ENCODE results near the gene THBS4.

Gene THBS4

GRCh38 chr5:80067531-80068245, 32.5 kb downstream of the THBS4 start:
- Histone ChIP-seq H3K27ac (ENCODE audit: low read depth, low read length) (no peak overlapping the region), H3K4me1 (ENCODE audit: control insufficient read depth, insufficient read depth, low read length) (peaks cover 16% of the 10 kb centered on the region), H3K9me3 (ENCODE audit: control insufficient read depth, insufficient read depth, low read depth, low read length) (no peaks in the 10 kb centered on the region), H3K4me3 (ENCODE audit: low read depth, low read length) (no peak overlapping the region), H3K9ac (ENCODE audit: low read length) (no peak overlapping the region), H3K36me3 (ENCODE audit: control insufficient read depth, insufficient read depth, low read length) (no peaks in the 10 kb centered on the region), H3K27me3 (ENCODE audit: control insufficient read depth, insufficient read depth, low read length) (no peaks in the 10 kb centered on the region)

- H3K27me3 ChIP-seq (ENCODE audit: control insufficient read depth, insufficient read depth, low read length), result no peaks in the 10 kb centered on the region
- H3K4me3 ChIP-seq (ENCODE audit: low read depth, low read length), result no peak overlapping the region
- H3K4me1 ChIP-seq (ENCODE audit: control insufficient read depth, insufficient read depth, low read length), result peaks cover 16% of the 10 kb centered on the region
- no peak overlapping the region for H3K9ac ChIP-seq (ENCODE audit: low read length)
- no peaks in the 10 kb centered on the region for H3K36me3 ChIP-seq (ENCODE audit: control insufficient read depth, insufficient read depth, low read length)
- no peaks in the 10 kb centered on the region for H3K9me3 ChIP-seq (ENCODE audit: control insufficient read depth, insufficient read depth, low read depth, low read length)
- H3K27ac ChIP-seq (ENCODE audit: low read depth, low read length), result no peak overlapping the region
Measured at GRCh38 chr5:80068246-80068636, 33.1 kb downstream of the THBS4 start.

- H3K9ac ChIP-seq (ENCODE audit: low read length), result no peak overlapping the region
- H3K27ac ChIP-seq (ENCODE audit: low read depth, low read length), result no peak overlapping the region
- no peaks in the 10 kb centered on the region for H3K9me3 ChIP-seq (ENCODE audit: control insufficient read depth, insufficient read depth, low read depth, low read length)
- peaks cover 16% of the 10 kb centered on the region for H3K4me1 ChIP-seq (ENCODE audit: control insufficient read depth, insufficient read depth, low read length)
- H3K36me3 ChIP-seq (ENCODE audit: control insufficient read depth, insufficient read depth, low read length), result no peaks in the 10 kb centered on the region
- no peak overlapping the region for H3K4me3 ChIP-seq (ENCODE audit: low read depth, low read length)
- no peaks in the 10 kb centered on the region for H3K27me3 ChIP-seq (ENCODE audit: control insufficient read depth, insufficient read depth, low read length)
Measured at GRCh38 chr5:80068775-80069174, 33.6 kb downstream of the THBS4 start.

GRCh38 chr5:80069251-80069800, 34.2 kb downstream of the THBS4 start:
- no peak overlapping the region for H3K27ac ChIP-seq (ENCODE audit: low read depth, low read length)
- no peaks in the 10 kb centered on the region for H3K27me3 ChIP-seq (ENCODE audit: control insufficient read depth, insufficient read depth, low read length)
- H3K4me3 ChIP-seq (ENCODE audit: low read depth, low read length), result no peak overlapping the region
- H3K36me3 ChIP-seq (ENCODE audit: control insufficient read depth, insufficient read depth, low read length), result no peaks in the 10 kb centered on the region
- no peak overlapping the region for H3K9ac ChIP-seq (ENCODE audit: low read length)
- H3K9me3 ChIP-seq (ENCODE audit: control insufficient read depth, insufficient read depth, low read depth, low read length), result no peaks in the 10 kb centered on the region
- H3K4me1 ChIP-seq (ENCODE audit: control insufficient read depth, insufficient read depth, low read length), result peaks cover 16% of the 10 kb centered on the region

GRCh38 chr5:80069918-80070318, 34.8 kb downstream of the THBS4 start:
- peaks cover 12% of the 10 kb centered on the region for H3K4me1 ChIP-seq (ENCODE audit: control insufficient read depth, insufficient read depth, low read length)

GRCh38 chr5:80070338-80071056, 35.3 kb downstream of the THBS4 start:
- Histone ChIP-seq H3K36me3 (ENCODE audit: control insufficient read depth, insufficient read depth, low read length) (no peaks in the 10 kb centered on the region), H3K9ac (ENCODE audit: low read length) (no peak overlapping the region), H3K4me1 (ENCODE audit: control insufficient read depth, insufficient read depth, low read length) (peaks cover 7% of the 10 kb centered on the region; the same call in 1 of the 2 replicates), H3K27me3 (ENCODE audit: control insufficient read depth, insufficient read depth, low read length) (no peaks in the 10 kb centered on the region), H3K4me3 (ENCODE audit: low read depth, low read length) (no peak overlapping the region), H3K27ac (ENCODE audit: low read depth, low read length) (no peak overlapping the region), H3K9me3 (ENCODE audit: control insufficient read depth, insufficient read depth, low read depth, low read length) (no peaks in the 10 kb centered on the region)

More at GRCh38 chr5:80069918-80070318, 34.8 kb downstream of the THBS4 start:
- Histone ChIP-seq H3K27me3 (ENCODE audit: control insufficient read depth, insufficient read depth, low read length) (no peaks in the 10 kb centered on the region), H3K4me3 (ENCODE audit: low read depth, low read length) (no peak overlapping the region), H3K9ac (ENCODE audit: low read length) (no peak overlapping the region), H3K27ac (ENCODE audit: low read depth, low read length) (no peak overlapping the region), H3K36me3 (ENCODE audit: control insufficient read depth, insufficient read depth, low read length) (no peaks in the 10 kb centered on the region), H3K9me3 (ENCODE audit: control insufficient read depth, insufficient read depth, low read depth, low read length) (no peaks in the 10 kb centered on the region)

- Histone ChIP-seq H3K27ac (ENCODE audit: low read depth, low read length) (no peak overlapping the region), H3K4me3 (ENCODE audit: low read depth, low read length) (no peak overlapping the region), H3K27me3 (ENCODE audit: control insufficient read depth, insufficient read depth, low read length) (no peaks in the 10 kb centered on the region), H3K36me3 (ENCODE audit: control insufficient read depth, insufficient read depth, low read length) (no peaks in the 10 kb centered on the region), H3K9me3 (ENCODE audit: control insufficient read depth, insufficient read depth, low read depth, low read length) (no peaks in the 10 kb centered on the region), H3K9ac (ENCODE audit: low read length) (no peak overlapping the region), H3K4me1 (ENCODE audit: control insufficient read depth, insufficient read depth, low read length) (peaks cover 7% of the 10 kb centered on the region; the same call in 1 of the 2 replicates)
Measured at GRCh38 chr5:80071510-80072021, 36.4 kb downstream of the THBS4 start.

- Histone ChIP-seq H3K36me3 (ENCODE audit: control insufficient read depth, insufficient read depth, low read length) (no peaks in the 10 kb centered on the region), H3K27me3 (ENCODE audit: control insufficient read depth, insufficient read depth, low read length) (no peaks in the 10 kb centered on the region), H3K9me3 (ENCODE audit: control insufficient read depth, insufficient read depth, low read depth, low read length) (no peaks in the 10 kb centered on the region), H3K4me1 (ENCODE audit: control insufficient read depth, insufficient read depth, low read length) (peaks cover 7% of the 10 kb centered on the region; the same call in 1 of the 2 replicates), H3K9ac (ENCODE audit: low read length) (no peak overlapping the region), H3K4me3 (ENCODE audit: low read depth, low read length) (no peak overlapping the region), H3K27ac (ENCODE audit: low read depth, low read length) (no peak overlapping the region)
Measured at GRCh38 chr5:80072103-80073073, 37.2 kb downstream of the THBS4 start.

- no peaks in the 10 kb centered on the region for H3K9me3 ChIP-seq (ENCODE audit: control insufficient read depth, insufficient read depth, low read depth, low read length)
- peaks cover 4% of the 10 kb centered on the region; the same call in 1 of the 2 replicates for H3K4me1 ChIP-seq (ENCODE audit: control insufficient read depth, insufficient read depth, low read length)
- H3K36me3 ChIP-seq (ENCODE audit: control insufficient read depth, insufficient read depth, low read length), result no peaks in the 10 kb centered on the region
- H3K4me3 ChIP-seq (ENCODE audit: low read depth, low read length), result no peak overlapping the region
- no peaks in the 10 kb centered on the region for H3K27me3 ChIP-seq (ENCODE audit: control insufficient read depth, insufficient read depth, low read length)
- H3K9ac ChIP-seq (ENCODE audit: low read length), result no peak overlapping the region
- H3K27ac ChIP-seq (ENCODE audit: low read depth, low read length), result no peak overlapping the region
Measured at GRCh38 chr5:80076131-80077050, 41.2 kb downstream of the THBS4 start.
